ENCODE measurements around the gene LRRC1.

- TF ChIP-seq ZNF24 (IDR thresholded peaks at IDR 0.05): no peak
- no peak for TF ChIP-seq POLR2A (IDR thresholded peaks at IDR 0.05; ENCODE audit: low read depth, low read length)
- TF ChIP-seq RELB (IDR thresholded peaks at IDR 0.05; ENCODE audit: low read depth): no peak
- no peak for TF ChIP-seq MAX (IDR thresholded peaks at IDR 0.05; ENCODE audit: low read depth, low read length)
- no peak for TF ChIP-seq SPI1 (IDR thresholded peaks at IDR 0.05; ENCODE audit: borderline replicate concordance, insufficient read depth, low read depth, low read length)
- TF ChIP-seq WRNIP1 (IDR thresholded peaks at IDR 0.05; ENCODE audit: borderline replicate concordance, low read depth, low read length): no peak
- no peak for TF ChIP-seq REST (IDR thresholded peaks at IDR 0.05; ENCODE audit: low read depth, low read length)
- TF ChIP-seq ZNF384 (IDR thresholded peaks at IDR 0.05; ENCODE audit: borderline replicate concordance, low read depth, low read length): no peak
- TF ChIP-seq NFIC (IDR thresholded peaks at IDR 0.05; ENCODE audit: low read depth, low read length): no peak
- TF ChIP-seq CTCF (IDR thresholded peaks at IDR 0.05 in 2 of 3, conservative IDR thresholded peaks at IDR 0.05 in 1 of 3; ENCODE audit: control insufficient read depth in 2 of 3, extremely low read depth in 1 of 3, insufficient read depth in 1 of 3, low read depth in 3 of 3, low read length in 3 of 3): no peak
- TF ChIP-seq EP300 (IDR thresholded peaks at IDR 0.05; ENCODE audit: borderline replicate concordance in 1 of 2, control insufficient read depth in 1 of 2, low read depth in 2 of 2, low read length in 2 of 2): no peak
- no peak for TF ChIP-seq TCF7 (IDR thresholded peaks at IDR 0.05; ENCODE audit: borderline replicate concordance)
- no peak for TF ChIP-seq MEF2A (IDR thresholded peaks at IDR 0.05; ENCODE audit: insufficient read depth, low read depth, low read length)
These were observed 34.3 kb downstream of the LRRC1 start for GRCh38 chr6:53828966-53829697.

Data from GM12878 (cell line).